Measurements from ENCODE around the gene PDE3A. TPM values are rescaled to one million over a fixed set of nuclear protein-coding genes. Genes with fewer than 3 reads are reported as not detected.

Gene PDE3A
- total RNA-seq, 1 donor: 16.2 TPM

DNA sequence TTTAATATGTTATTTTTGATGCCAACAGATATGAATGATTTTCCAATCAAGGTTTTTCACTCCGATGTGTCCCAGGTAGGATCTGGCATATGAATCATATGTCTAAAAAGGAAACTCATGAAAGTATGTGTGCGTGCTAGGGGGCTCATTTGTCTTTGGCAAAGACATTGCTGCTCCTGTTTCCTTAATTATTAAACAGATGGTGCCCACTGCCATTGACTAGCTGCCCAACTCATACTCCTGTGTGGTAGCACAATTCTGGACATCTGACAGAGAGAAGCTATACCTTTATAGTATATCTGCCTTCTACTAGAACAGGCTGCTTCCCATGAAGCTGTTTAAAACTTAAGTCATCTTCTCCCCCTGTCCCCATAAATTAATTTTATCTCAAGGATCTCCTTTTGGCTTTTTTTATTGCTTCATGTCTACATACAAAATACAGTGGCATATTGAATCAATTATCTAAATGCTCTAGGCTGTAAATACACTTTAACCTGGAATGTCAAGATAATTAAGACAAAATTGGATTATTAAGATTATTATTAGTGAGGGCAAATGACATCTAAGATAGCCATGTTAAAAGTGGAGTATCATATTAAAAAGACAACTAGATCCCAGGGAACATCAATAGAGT, 1.4 kb upstream of the PDE3A start:
- TF ChIP-seq, protein P1, sequence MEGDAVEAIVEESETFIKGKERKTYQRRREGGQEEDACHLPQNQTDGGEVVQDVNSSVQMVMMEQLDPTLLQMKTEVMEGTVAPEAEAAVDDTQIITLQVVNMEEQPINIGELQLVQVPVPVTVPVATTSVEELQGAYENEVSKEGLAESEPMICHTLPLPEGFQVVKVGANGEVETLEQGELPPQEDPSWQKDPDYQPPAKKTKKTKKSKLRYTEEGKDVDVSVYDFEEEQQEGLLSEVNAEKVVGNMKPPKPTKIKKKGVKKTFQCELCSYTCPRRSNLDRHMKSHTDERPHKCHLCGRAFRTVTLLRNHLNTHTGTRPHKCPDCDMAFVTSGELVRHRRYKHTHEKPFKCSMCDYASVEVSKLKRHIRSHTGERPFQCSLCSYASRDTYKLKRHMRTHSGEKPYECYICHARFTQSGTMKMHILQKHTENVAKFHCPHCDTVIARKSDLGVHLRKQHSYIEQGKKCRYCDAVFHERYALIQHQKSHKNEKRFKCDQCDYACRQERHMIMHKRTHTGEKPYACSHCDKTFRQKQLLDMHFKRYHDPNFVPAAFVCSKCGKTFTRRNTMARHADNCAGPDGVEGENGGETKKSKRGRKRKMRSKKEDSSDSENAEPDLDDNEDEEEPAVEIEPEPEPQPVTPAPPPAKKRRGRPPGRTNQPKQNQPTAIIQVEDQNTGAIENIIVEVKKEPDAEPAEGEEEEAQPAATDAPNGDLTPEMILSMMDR (IDR thresholded peaks at IDR 0.05; ENCODE audit: insufficient read depth, low read length): no peak
- no peak overlapping the region for H3K4me3 ChIP-seq (ENCODE audit: low read depth, low read length)
- DNase-seq (ENCODE audit: low read depth): no peak

DNA sequence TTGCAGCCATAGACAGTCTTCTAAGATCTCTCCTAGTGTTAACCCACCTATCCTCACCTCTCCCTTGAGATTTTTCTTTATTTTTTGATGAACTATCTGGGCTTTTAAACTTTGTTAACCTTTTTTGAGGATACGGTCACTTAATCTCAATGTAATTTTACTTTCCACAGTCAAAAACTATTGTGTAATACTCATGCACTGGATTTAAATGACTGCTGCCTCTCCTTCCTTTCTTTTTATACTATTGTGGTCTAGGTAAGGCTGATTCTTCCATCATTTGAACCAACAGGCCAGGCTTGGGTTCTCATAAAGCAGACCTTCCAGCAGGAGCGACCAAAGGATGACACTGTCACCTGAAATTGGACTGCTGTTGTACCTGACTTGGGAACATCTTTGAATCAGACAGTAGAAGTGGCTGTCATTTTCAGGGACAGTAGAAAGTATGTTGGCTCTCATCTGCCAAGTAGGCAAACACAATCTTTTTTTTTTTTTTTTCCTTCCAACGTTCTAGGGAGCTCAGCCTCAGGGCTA, 689 bp upstream of the PDE3A start:
- peak; percentile 8 for DNase-seq (ENCODE audit: low read depth)
- TF ChIP-seq, protein P1 (IDR thresholded peaks at IDR 0.05; ENCODE audit: insufficient read depth, low read length): no peak
- H3K4me3 ChIP-seq (ENCODE audit: low read depth, low read length): peak overlapping the region; percentile 72

DNA sequence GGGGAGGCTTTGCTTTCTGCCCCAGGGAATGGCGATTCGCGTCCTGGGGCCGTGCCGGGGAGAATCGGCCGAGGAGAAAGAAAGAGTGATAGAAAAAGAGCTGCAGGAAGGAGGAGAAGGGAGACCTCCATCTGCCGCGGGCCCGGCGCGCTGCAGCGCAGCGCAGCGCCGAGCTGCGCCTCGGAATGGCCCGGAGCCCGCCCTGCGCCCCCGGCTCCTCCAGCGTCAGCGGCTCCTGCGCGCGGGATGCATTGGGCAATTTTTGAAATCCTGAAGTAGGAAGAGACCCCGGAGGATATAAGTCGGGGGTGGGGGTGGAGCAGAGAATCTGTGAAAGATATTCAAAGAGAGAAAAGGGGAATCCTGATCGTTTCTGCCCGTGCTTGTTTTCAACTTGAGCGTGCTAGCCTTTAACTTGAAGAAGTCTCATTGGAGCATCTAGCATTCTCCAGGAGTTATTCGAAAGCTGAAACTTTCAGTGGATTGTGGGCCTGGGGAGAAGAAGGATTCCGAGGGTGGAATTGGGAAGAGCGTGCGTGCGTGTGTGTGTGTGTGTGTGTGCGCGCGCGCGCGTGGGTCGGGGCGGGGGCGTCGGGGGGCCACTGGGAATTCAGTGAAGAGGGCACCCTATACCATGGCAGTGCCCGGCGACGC, 441 bp downstream of the PDE3A start:
- peak overlapping the region; percentile 72 for H3K4me3 ChIP-seq (ENCODE audit: low read depth, low read length)
- TF ChIP-seq, protein P1 (IDR thresholded peaks at IDR 0.05; ENCODE audit: insufficient read depth, low read length): no peak
- peak; percentile 59 for DNase-seq (ENCODE audit: low read depth)

DNA sequence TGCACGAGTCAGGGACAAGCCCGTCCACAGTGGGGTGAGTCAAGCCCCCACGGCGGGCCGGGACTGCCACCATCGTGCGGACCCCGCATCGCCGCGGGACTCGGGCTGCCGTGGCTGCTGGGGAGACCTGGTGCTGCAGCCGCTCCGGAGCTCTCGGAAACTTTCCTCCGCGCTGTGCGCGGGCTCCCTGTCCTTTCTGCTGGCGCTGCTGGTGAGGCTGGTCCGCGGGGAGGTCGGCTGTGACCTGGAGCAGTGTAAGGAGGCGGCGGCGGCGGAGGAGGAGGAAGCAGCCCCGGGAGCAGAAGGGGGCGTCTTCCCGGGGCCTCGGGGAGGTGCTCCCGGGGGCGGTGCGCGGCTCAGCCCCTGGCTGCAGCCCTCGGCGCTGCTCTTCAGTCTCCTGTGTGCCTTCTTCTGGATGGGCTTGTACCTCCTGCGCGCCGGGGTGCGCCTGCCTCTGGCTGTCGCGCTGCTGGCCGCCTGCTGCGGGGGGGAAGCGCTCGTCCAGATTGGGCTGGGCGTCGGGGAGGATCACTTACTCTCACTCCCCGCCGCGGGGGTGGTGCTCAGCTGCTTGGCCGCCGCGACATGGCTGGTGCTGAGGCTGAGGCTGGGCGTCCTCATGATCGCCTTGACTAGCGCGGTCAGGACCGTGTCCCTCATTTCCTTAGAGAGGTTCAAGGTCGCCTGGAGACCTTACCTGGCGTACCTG, 1.1 kb downstream of the PDE3A start:
- peak overlapping the region; percentile 72 for H3K4me3 ChIP-seq (ENCODE audit: low read depth, low read length)
- TF ChIP-seq, protein P1 (IDR thresholded peaks at IDR 0.05; ENCODE audit: insufficient read depth, low read length): peak; percentile 33
- DNase-seq (ENCODE audit: low read depth): peak; percentile 54

DNA sequence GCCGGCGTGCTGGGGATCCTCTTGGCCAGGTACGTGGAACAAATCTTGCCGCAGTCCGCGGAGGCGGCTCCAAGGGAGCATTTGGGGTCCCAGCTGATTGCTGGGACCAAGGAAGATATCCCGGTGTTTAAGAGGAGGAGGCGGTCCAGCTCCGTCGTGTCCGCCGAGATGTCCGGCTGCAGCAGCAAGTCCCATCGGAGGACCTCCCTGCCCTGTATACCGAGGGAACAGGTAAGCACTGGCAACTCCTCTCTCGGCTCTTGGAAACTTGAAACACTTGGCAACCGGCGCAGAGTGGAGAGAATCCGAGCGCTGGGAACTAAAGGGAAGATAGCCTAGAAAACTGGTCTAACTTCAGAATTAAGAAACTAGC, 1.7 kb downstream of the PDE3A start:
- H3K4me3 ChIP-seq (ENCODE audit: low read depth, low read length): peak overlapping the region; percentile 72
- TF ChIP-seq, protein P1 (IDR thresholded peaks at IDR 0.05; ENCODE audit: insufficient read depth, low read length): no peak
- peak; percentile 24 for DNase-seq (ENCODE audit: low read depth)

DNA sequence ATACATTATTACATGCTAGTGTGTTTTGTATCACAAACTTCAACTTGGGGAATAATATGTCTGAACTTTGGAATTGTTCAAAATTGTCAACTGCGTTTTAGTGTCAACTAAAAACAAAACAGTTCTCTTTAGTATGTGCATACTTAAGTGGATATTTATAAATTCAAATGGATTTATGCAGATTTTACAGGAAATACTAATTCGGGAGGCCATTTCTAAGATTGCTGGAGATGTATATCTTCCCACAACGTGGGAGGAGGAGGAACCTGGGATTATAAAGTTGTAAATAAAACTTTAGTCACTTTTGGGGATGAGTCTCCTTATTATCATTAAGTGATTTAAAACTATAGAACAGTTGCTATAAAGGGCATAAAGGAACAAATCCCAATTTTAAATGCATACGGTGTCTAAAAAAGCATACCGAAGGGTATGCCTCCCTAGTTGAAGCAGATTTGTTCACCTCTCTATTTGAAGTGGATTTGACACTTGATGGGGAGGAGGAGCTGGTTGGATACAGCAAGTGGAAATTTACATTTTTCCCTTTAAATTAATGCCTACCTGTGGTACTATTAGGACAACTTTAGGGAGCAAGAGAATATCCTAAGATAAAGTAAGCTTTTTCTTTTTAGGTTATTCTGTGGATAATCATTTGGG, 2.7 kb downstream of the PDE3A start:
- TF ChIP-seq, protein P1 (IDR thresholded peaks at IDR 0.05; ENCODE audit: insufficient read depth, low read length): no peak
- DNase-seq (ENCODE audit: low read depth): no peak
- H3K4me3 ChIP-seq (ENCODE audit: low read depth, low read length): peak overlapping the region; percentile 36

All from fibroblast of the aortic adventitia (primary cell).